Muscle layer of colon (tissue), 2 donors: Measurements from ENCODE around the gene MPL.

Source experiments
- H3K27ac ChIP-seq: one replicate; pipeline ENCODE4 v1.7.0; 2013; ENCODE audit warnings: low read depth, mild to moderate bottlenecking, low read length, moderate library complexity
- H3K27me3 ChIP-seq, 2 donors: one replicate each; pipeline ENCODE4 v1.7.0; 2013; ENCODE audit warnings: low read length in 2 of 2, mild to moderate bottlenecking in 2 of 2; ENCODE audit not compliant: insufficient read depth in 2 of 2, control insufficient read depth in 1 of 2
- H3K36me3 ChIP-seq: one replicate; pipeline ENCODE4 v1.7.0; 2013; ENCODE audit warnings: mild to moderate bottlenecking, low read length; ENCODE audit not compliant: insufficient read depth
- H3K4me1 ChIP-seq: one replicate; pipeline ENCODE4 v1.7.0; 2013; ENCODE audit warnings: mild to moderate bottlenecking, low read length; ENCODE audit not compliant: insufficient read depth
- H3K4me3 ChIP-seq, 2 donors: one replicate each; pipeline ENCODE4 v1.7.0; 2013; ENCODE audit warnings: low read length in 2 of 2, low read depth in 1 of 2, mild to moderate bottlenecking in 1 of 2, moderate library complexity in 1 of 2
- H3K9ac ChIP-seq: one replicate; pipeline ENCODE4 v1.7.0; 2013; ENCODE audit warnings: low read length
- H3K9me3 ChIP-seq: one replicate; pipeline ENCODE4 v1.7.0; 2013; ENCODE audit warnings: mild to moderate bottlenecking, low read length
- donor health status: abdominal sarcoma.
- donor health status: Adenocarcinoma of cecum.

MPL gene

GRCh38 chr1:43373066-43373940 is 35.7 kb downstream of the MPL start:
- Histone ChIP-seq H3K27ac (no peak overlapping the region), H3K4me3 (no peak overlapping the region), H3K9ac (no peak overlapping the region)

GRCh38 chr1:43376723-43377235 is 39.2 kb downstream of the MPL start:
- Histone ChIP-seq H3K4me1 (no peaks in the 10 kb centered on the region), H3K27ac (no peak overlapping the region), H3K4me3 (no peak overlapping the region), H3K36me3 (peaks cover 26% of the 10 kb centered on the region), H3K9ac (no peak overlapping the region), H3K27me3 (no peaks in the 10 kb centered on the region), H3K9me3 (no peaks in the 10 kb centered on the region)

More at GRCh38 chr1:43373066-43373940, 35.7 kb downstream of the MPL start:
- Histone ChIP-seq H3K36me3 (peaks cover 14% of the 10 kb centered on the region), H3K9me3 (no peaks in the 10 kb centered on the region), H3K4me1 (peaks cover 6% of the 10 kb centered on the region), H3K27me3 (no peaks in the 10 kb centered on the region)

- Histone ChIP-seq H3K27me3 (no peaks in the 10 kb centered on the region), H3K9me3 (no peaks in the 10 kb centered on the region), H3K4me3 (no peak overlapping the region), H3K9ac (no peak overlapping the region), H3K27ac (no peak overlapping the region), H3K36me3 (peaks cover 34% of the 10 kb centered on the region), H3K4me1 (peaks cover 8% of the 10 kb centered on the region)
Observed at GRCh38 chr1:43377831-43378230, 40.2 kb downstream of the MPL start.

- no peak overlapping the region for H3K4me3 ChIP-seq
- peaks cover 39% of the 10 kb centered on the region for H3K36me3 ChIP-seq
- no peaks in the 10 kb centered on the region for H3K27me3 ChIP-seq
- H3K27ac ChIP-seq, result no peak overlapping the region
- no peak overlapping the region for H3K9ac ChIP-seq
- no peaks in the 10 kb centered on the region for H3K9me3 ChIP-seq
- peaks cover 8% of the 10 kb centered on the region for H3K4me1 ChIP-seq
Observed at GRCh38 chr1:43379476-43379875, 41.9 kb downstream of the MPL start.

GRCh38 chr1:43381612-43382011 is 44.0 kb downstream of the MPL start:
- peaks cover 8% of the 10 kb centered on the region for H3K4me1 ChIP-seq
- H3K27me3 ChIP-seq, result no peaks in the 10 kb centered on the region
- H3K9me3 ChIP-seq, result no peaks in the 10 kb centered on the region
- H3K4me3 ChIP-seq, result no peak overlapping the region
- peaks cover 58% of the 10 kb centered on the region for H3K36me3 ChIP-seq
- no peak overlapping the region for H3K9ac ChIP-seq
- no peak overlapping the region for H3K27ac ChIP-seq

- no peak overlapping the region for H3K4me3 ChIP-seq
- no peaks in the 10 kb centered on the region for H3K27me3 ChIP-seq
- H3K27ac ChIP-seq, result no peak overlapping the region
- no peak overlapping the region for H3K9ac ChIP-seq
- peaks cover 8% of the 10 kb centered on the region for H3K4me1 ChIP-seq
- peaks cover 64% of the 10 kb centered on the region for H3K36me3 ChIP-seq
- H3K9me3 ChIP-seq, result no peaks in the 10 kb centered on the region
Observed at GRCh38 chr1:43382027-43382779, 44.6 kb downstream of the MPL start.

GRCh38 chr1:43383449-43383848 is 45.8 kb downstream of the MPL start:
- peaks cover 71% of the 10 kb centered on the region for H3K36me3 ChIP-seq

GRCh38 chr1:43386676-43387075 is 49.1 kb downstream of the MPL start:
- Histone ChIP-seq H3K9me3 (no peaks in the 10 kb centered on the region), H3K36me3 (peaks cover 59% of the 10 kb centered on the region), H3K4me1 (peaks cover 36% of the 10 kb centered on the region), H3K27ac (no peak overlapping the region), H3K27me3 (no peaks in the 10 kb centered on the region), H3K4me3 (no peak overlapping the region), H3K9ac (no peak overlapping the region)

More at GRCh38 chr1:43383449-43383848, 45.8 kb downstream of the MPL start:
- no peaks in the 10 kb centered on the region for H3K27me3 ChIP-seq
- H3K4me1 ChIP-seq, result peaks cover 15% of the 10 kb centered on the region
- no peak overlapping the region for H3K9ac ChIP-seq
- H3K9me3 ChIP-seq, result no peaks in the 10 kb centered on the region
- H3K27ac ChIP-seq, result no peak overlapping the region
- H3K4me3 ChIP-seq, result no peak overlapping the region

- H3K9me3 ChIP-seq, result no peaks in the 10 kb centered on the region
- H3K27me3 ChIP-seq, result no peaks in the 10 kb centered on the region
- H3K4me1 ChIP-seq, result peaks cover 32% of the 10 kb centered on the region
- peak overlapping the region in 1 of 2 donors; percentile 90 for H3K4me3 ChIP-seq
- H3K27ac ChIP-seq, result no peak overlapping the region
- no peak overlapping the region for H3K9ac ChIP-seq
- H3K36me3 ChIP-seq, result peaks cover 52% of the 10 kb centered on the region
Observed at GRCh38 chr1:43387976-43388599, 50.5 kb downstream of the MPL start.

- Histone ChIP-seq H3K4me1 (peaks cover 33% of the 10 kb centered on the region), H3K9me3 (no peaks in the 10 kb centered on the region)
Observed at GRCh38 chr1:43388613-43389012, 51.0 kb downstream of the MPL start.

More at GRCh38 chr1:43388613-43389012, 51.0 kb downstream of the MPL start:
- Histone ChIP-seq H3K36me3 (peaks cover 52% of the 10 kb centered on the region), H3K4me3 (peak overlapping the region; percentile 69 to 90), H3K27me3 (no peaks in the 10 kb centered on the region), H3K27ac (no peak overlapping the region), H3K9ac (peak overlapping the region; percentile 75)
